GM18505 (cell line): ENCODE results near the gene SCD5.

Experiments used
- ATAC-seq: cut with Tn5 transposase; IDR thresholded peaks from one replicate; pipeline ENCODE4 v1.9.1; 2021; ENCODE audit not compliant: unreplicated experiment
- POLR2A ChIP-seq: IDR thresholded peaks from 4 replicates; pipeline ENCODE4 v1.6.1; 2011; ENCODE audit warnings: borderline replicate concordance; ENCODE audit not compliant: insufficient read depth, insufficient read length; ENCODE audit errors: extremely low read depth

The SCD5 gene

DNA sequence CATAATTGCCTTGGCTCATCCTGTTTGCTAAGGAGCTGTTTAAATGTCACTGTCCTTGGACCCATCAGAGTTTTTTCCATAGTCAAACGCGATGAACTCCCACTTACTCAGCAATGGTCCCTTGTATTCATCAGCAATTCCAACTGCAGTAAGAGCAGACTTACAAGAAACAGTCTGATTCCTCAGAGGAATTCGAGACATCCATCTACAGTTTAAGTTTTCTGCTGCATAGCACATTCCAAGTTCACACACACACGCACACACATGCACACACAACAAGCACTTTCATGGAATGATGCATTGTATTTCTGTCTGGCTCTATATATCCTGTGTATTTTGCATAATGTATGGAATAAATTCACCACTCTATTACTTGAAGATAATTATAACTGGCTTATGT lies 204.1 kb downstream of the SCD5 start:
- no peak for TF ChIP-seq POLR2A

GRCh38 chr4:82593411-82593810 lies 205.2 kb downstream of the SCD5 start:
- no peak for TF ChIP-seq POLR2A
- ATAC-seq = no peak

More for the DNA sequence above, 204.1 kb downstream of the SCD5 start:
- no peak for ATAC-seq

- no peak for ATAC-seq
- no peak for TF ChIP-seq POLR2A
Measured at GRCh38 chr4:82592639-82593038, 206.0 kb downstream of the SCD5 start.

GRCh38 chr4:82591592-82591991 lies 207.0 kb downstream of the SCD5 start:
- no peak for TF ChIP-seq POLR2A
- no peak for ATAC-seq

DNA sequence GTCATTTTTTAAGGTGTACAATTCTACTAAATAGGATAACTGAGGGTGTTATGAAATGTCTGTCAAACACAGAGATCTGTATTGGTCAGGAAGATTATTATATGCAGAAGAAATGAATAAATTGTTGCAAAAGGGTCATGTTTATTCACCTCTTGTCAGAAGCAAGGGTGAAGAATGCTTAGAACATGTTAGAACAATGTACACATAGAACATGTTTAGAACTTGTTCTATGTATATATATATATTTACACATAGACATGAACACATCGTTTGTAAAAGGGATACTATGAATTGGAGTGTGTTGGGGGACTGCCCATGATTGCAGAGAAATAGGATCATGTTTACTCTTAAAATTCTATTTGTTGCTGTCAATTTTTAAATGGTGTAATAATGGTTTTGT lies 208.8 kb downstream of the SCD5 start:
- ATAC-seq = no peak
- TF ChIP-seq POLR2A = no peak

DNA sequence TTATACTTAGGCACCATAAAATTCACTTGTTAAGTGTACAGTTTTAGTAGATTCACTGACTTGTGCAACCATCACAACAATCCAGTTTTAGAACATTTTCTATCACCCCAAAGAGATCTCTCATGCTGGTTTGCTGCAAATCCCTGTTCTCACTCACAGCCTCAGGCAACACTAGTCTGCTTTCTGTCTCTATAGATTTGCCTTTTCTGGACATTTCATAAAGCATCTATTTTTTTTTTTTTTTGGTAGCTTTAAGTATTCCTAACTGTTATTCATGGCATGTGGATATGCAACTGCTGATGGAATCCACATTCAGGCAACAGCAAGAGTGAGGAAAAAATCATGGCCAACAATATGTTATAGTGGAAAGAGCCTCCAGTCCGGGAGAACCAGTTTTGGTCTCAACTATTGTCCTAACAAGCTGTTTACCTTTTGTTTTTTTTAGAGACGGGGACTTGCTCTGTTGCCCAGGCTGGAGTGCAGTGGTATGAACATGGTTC lies 209.8 kb downstream of the SCD5 start:
- ATAC-seq = no peak
- no peak for TF ChIP-seq POLR2A

DNA sequence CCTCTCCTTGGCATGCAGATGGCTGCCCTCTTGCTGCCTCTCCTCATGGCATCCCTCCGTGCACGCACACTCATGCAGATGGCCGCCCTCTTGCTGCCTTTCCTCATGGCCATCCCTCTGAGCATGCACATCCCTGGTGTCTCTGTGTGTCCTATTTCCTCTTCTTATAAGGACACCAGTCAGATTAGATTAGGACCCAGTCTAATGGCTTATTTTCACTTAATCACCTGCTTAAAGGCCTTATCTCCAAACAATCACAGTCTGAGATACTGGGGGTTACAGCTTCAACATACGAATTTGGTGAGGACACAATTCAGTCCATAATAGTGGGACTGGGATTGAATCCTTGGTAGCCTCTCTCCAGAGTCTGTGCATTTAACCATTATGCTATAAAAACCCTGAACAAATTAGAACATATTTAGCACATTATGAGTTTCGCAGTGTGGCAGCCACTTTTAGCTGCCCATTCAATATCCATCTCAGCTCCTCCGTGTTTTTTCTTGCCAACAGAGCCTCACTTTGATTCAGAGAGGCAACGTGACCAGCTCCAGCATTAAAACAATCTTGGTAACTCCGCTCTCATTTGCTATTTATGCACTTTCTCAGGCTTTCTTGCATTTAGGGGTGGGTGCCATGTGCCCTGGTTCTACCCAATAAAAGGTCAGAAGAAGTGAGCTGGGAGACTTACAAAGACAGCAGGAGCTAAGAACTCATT lies 210.6 kb downstream of the SCD5 start:
- ATAC-seq = no peak
- no peak for TF ChIP-seq POLR2A

- TF ChIP-seq POLR2A = no peak
- ATAC-seq = no peak
Measured at GRCh38 chr4:82585690-82586435, 212.7 kb downstream of the SCD5 start.

DNA sequence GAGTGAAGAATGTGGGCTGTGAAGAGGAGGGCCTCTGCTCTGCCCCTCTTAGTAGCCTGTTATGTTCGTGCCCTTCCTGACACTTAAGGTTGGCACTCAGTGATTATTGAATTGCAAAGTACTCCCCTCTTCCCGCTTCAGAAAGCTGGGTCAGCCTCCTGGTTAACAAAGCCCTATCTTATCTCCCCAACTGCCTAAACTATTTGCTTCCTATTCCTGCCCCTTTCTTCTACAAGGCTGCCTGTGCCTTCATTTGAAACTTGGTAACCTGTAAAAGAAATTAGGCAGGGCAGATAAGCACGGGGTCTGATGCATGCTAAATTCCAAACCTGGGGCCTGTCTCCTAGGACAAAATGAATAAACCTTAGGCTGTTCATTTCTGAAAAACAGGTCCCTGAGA lies 213.7 kb downstream of the SCD5 start:
- TF ChIP-seq POLR2A = no peak
- no peak for ATAC-seq

- no peak for ATAC-seq
- TF ChIP-seq POLR2A = no peak
Measured at GRCh38 chr4:82583897-82584587, 214.6 kb downstream of the SCD5 start.

- TF ChIP-seq POLR2A = no peak
- no peak for ATAC-seq
Measured at GRCh38 chr4:82579932-82580331, 218.7 kb downstream of the SCD5 start.
